ENCODE measurements around the gene PRR36.
A peak's percentile ranks its signal among the peaks of the same experiment; 100 is the strongest.
"Not testable (repeated sequence)": the region's sequence is repeated elsewhere in the genome, so short reads cannot be mapped to it uniquely, and the experiment has no call there.

The PRR36 gene

GRCh38 chr19:7859087-7859486 lies 15.1 kb downstream of the PRR36 start:
- not testable (repeated sequence) for DNase-seq

DNA sequence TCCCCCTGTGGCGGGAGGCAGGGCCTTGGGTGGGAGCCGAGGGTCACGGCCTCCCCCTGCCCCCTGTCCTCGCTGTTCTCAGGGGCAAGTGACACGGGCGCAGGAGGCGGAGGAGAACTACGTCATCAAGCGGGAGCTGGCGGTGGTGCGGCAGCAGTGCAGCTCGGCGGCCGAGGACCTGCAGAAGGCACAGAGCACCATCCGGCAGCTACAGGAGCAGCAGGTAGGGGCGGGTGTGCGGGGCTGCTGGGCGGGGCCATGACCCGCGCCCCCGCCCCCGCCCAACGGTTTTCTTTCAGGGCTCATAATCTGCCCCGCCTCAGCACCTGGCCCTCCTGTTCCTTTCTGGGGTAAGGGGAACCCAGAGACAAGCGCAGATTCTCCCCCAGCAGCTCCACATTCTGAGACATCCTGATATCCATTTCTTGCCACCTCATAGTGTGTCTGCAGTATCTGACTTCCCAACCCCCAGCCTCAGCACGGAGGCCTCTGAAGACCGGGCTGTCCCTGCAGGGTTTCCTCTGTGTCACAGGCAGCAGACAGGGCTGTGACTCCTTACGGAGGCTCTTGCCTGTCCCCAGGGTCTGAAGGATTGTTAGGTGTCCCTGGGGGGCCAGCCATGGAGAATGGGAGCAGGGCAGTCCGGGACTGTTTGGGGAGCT lies 15.9 kb downstream of the PRR36 start:
- DNase-seq = no peak

DNA sequence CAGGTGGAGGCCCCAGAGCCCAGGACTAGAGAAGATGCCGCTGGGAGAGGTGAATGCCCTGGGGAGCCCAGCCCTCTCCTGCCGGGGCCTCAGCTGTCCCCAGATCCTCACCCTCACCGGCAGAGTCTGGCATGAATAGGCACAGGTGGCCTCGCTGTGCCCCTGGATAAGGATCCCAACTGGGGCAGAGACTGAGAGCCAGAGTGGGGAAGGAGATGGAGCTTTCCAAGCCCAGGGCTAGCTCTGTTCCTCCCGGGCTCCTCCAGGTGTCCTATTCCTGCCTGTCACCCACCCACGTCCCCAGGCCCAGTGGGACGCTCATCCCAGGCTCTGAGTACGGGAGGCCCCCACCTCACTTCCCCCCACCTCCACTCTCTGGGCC lies 16.5 kb downstream of the PRR36 start:
- no peak for DNase-seq

DNA sequence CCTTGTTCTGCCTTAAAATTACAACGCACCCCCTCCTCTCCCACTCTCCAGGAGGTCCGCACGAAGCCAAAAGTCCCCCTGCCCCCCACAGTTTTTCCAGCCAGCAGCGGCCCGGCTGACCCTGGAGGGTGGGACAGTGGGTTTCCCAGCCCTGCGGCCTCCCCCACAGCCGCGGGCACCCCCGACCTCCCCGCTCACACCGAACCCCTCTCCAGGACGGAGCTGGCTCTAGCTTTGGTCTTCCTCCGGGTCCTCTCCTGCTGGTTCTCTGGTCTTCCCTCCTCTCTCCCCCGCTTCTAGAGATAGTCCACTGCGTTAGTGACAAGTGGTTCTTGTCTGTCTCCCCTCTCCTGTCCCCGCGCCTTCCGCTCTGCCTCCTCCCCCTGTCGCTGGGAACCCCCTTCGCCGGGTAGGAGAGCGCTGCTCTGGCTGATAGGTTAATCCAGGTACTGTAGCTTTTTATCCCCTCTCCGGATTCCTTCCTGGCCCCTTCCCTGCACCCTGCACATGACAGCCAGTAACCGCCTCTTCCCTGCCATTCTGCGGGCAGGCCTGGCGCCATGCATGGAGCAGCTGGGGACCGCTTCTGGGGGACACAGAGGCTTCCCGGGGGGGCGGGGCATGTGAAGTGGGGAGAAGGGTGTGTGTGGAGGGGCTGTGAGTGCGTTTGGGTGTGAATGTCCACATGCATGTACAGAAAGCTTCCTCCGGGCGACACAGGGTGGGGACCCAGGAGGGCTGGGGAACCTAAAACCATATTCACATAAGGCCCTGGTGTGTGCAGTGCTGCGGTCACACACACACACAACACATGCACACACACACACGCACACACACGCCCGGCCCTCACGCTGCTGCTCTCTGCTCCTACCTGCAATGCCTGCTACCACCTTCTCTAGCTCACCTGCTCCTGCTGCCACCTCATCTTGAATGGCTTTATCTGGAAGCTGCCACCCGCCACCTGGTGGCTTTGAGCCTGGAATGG lies 17.2 kb downstream of the PRR36 start:
- no peak for DNase-seq

DNA sequence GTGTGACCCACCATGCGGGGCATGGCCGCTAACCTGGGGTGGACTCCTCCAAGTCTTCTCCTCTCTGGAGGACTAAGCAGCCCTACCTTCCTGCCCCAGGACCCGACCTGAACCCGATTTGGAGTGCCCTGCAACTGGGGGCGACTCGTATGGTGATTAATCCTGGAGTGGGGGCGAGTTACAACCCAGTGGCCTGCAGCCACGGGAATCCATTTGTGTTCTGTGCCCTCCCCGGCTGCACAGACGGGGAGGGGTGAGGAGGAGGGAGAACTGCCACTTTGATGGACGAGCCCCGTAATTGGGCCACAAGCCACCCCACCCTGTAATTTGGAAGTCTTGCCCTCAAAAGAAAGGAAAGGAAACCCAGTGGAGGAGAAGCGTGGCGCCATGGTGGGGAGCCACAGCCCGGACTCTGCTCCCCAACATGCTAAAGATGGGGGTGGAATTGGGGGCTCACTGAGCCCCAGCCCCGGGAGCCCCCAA lies 18.0 kb downstream of the PRR36 start:
- DNase-seq = no peak

DNA sequence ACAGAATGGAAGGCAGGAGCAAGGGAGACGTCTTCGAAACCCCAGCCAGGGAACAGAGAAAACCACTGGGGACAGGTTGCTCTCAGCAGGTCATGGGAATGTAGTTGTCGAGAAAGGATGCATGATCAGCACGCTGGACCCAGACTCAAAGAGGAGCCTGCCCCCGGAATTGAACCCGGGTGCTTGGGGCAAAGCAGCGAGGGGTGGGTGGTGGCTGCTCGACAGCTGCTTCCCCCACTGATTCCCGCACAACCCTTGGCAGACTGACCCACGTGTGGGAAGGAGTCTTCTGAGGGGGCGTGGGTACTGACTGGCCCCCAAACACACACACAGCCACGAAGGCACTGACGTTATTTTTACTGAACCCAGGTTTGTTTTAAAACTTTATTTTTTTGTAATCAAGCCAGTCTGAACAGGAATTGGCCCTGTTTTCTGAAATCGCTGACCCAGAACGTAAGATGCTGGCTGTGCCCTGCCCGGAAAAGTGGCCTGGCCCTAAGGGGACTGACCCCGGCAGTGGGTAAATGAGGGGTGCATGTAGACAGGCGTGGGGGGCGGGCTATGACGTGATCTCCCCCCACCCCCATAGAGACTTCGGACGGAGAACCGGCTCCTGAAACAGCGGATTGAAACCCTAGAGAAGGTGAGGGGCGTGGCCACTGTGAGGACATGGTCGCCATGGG lies 18.6 kb downstream of the PRR36 start:
- DNase-seq = no peak

DNA sequence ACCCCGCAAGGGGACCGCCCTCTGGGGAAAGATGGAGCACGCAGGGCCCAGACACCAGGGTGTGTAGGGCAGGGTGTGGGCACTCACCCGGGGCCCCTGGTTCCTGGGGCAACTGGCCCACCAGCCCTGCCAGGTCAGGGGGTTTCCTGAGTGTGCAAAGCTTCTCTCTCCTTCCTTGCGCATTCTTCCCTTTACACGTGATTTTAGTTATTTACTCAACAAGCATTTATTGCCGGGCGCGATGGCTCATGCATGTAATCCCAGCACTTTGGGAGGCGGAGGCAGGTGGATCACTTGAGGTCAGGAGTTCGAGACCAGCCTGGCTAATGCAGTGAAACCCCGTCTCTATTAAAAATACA lies 20.4 kb downstream of the PRR36 start:
- DNase-seq = no peak

DNA sequence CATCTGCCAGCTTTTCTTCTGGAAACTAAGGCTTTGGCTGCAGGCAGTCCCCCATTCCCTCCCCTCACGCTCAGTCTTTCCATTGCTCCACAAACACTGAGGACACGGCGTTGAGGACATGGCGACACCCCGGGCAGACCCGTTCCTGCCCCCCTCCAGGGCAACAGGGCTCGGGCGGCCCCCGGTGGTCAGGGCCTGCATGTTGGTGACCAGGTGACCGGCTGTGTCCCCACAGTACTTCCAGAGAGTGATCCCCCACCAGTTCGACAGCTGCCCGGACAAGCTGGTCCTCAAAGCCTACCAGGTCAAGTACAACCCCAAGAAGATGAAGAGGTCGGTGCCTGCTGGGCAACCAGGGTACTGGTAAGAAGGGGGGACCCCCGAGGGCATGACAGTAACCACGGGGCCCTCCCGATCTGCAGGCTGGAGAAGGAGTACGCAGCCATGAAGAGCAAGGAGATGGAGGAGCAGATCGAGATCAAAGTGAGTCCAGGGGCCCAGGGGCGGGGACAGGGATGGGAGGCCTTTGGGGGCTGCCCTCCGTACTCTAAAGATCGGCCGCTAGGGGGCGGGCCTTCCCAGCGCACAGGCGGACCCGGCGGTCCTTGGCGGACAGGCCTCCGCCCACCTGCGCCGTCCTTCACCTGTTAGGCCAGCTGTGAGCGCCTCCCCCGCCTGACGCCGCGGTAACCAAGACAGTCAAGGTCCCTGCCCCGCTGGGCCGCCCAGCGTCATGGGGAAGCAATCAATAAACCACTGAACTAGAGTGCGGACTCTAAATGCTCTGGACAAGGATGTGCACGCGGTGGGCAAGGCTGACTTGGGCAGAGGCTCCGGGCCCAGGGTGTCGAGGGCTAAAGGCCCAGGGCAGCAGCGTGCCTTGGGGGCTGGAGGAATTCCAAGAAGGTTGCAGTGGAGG lies 21.1 kb downstream of the PRR36 start:
- peak; percentile 80 to 83 for DNase-seq

- no peak for DNase-seq
Observed at GRCh38 chr19:7851623-7852500, 22.3 kb downstream of the PRR36 start.

DNA sequence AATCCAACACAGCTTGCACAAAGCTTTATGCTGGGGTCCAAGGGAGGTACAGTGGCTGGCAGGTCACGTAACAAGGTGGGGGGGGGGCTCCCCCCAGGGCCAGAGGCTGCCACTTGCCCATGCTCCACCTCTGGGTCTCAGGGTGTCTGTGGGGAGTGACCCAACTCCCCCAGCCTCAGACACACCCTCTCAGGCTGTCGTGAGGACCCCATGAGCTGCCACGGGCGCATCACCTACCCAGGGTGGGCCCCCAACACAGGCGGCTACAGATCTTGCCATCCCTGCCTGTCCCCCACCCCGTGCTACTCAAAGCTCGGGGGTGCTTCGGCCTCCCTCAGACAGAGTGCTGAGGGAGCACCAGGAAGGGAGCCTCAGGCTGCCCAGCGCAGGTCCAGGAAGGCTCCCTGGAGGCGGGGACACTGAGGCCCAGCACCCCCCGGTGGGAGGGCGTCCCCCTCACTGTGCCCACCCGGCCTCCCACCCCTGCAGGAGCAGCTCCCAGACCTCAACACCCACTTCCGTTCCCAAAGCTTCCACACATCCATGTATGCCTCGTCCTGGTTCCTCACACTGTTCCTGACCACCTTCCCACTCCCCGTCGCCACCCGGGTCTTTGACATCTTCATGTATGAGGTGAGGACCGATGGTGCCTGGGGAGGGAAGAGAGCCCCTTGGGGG lies 23.1 kb downstream of the PRR36 start:
- DNase-seq = no peak

GRCh38 chr19:7850000-7850813 lies 24.0 kb downstream of the PRR36 start:
- DNase-seq = no peak

- no peak for DNase-seq
Observed at GRCh38 chr19:7849631-7849999, 24.6 kb downstream of the PRR36 start.

DNA sequence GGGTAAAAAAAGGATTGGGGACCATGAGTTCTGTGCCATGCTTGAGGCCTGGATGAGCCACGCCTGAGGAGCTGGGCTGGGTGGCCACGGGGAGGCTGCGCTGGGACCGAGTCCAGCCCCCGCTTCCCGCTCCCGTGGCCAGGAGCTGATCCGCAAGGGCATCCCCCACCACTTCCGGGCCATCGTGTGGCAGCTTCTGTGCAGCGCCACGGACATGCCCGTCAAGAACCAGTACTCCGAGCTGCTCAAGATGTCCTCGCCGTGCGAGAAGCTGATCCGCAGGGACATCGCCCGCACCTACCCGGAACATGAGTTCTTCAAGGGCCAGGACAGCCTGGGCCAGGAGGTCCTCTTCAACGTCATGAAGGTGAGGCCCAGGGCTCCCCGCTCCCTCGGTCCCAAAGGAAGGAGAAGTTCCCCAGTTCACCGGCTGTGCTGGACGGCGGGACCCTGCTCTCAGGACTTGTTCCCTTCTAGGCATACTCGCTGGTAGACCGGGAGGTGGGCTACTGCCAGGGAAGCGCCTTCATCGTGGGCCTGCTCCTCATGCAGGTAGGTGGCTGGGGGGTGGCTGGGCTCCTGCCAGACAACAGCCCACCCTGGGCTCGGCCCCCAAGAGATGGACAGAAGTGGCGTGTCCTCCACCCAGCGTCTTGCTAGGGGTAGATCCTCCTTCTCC lies 25.3 kb downstream of the PRR36 start:
- no peak for DNase-seq

- no peak for DNase-seq
Observed at GRCh38 chr19:7847664-7848063, 26.5 kb downstream of the PRR36 start.

- no peak for DNase-seq
Observed at GRCh38 chr19:7846155-7846646, 28.0 kb downstream of the PRR36 start.

DNA sequence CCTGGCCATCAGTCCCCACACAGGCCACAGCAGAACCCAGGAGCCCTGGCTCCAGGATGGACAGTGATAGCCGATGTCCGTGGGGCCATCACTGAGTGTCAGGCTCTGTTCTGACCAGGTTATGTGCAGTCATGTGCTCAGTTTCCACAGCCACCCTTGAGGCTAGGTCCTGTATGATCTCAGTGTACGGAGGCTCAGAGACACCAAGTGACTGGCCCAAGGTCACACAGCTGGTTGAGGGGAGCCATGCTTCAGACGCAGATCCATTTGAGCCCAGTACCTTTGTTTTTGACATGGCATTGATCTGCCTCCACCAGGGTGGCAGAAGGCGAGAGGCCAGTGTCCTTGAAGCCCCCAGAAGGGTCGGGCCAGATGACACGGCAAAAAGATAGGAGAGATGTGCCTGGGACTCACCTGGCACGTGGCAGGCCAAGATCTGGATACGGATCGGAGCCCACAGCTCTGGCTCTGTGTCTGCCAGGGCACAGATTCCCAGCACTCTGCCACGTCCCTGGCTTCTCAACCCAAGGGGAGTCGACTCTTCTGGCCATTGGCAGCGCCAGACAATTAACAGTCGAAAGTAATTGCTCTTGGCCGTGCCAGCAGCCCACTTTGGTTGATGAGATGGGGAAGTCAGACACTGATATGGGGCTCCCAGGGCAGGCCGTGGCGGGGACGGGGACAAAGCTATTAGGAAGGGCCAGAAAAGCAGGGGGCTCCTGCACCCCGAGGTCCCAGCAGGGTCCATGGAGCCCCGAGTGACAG lies 28.6 kb downstream of the PRR36 start:
- no peak for DNase-seq

DNA sequence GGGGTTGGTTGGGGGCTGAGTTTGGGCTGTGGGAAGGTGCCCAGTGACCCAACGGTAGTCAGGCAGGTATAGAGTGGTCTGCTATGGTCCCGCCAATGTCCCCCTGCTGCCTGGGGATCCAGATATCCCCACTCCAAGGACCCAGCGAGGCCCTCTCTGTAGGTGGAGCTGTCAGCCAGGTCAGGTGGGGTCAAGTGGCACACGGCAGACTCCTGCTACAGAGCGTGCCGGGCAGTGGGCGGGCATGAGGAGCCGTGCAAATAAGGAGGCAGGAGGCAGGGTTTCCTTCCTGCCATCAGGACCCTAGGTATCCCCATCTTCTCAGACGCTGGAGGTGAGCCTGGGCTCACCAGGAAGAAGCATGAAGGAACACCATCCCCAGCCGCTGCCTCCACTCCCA lies 29.2 kb downstream of the PRR36 start:
- no peak for DNase-seq

- no peak for DNase-seq
Observed at GRCh38 chr19:7844405-7844804, 29.8 kb downstream of the PRR36 start.

All from activated T-cell treated with anti-CD3 and anti-CD28 coated beads, Interleukin-2, amount 50 U/mL, for 48 hours (primary cell).